Regular cardiac myocyte (primary cell): ENCODE measurements around the gene KRTCAP2. TPM values are rescaled to one million over a fixed set of nuclear protein-coding genes. Genes with fewer than 3 reads are reported as not detected.

ENCODE experiments used
- total RNA-seq: library from RNA; depleted of rRNA; stranded (reverse); fragments of >200 nt; gene quantifications from 2 replicates; pipeline ENCODE4 v1.2.3, GENCODE V29; 2014

The KRTCAP2 gene
- total RNA-seq: 138 TPM in 2 replicates

GRCh38 chr1:155172732-155173477 is at the start of gene KRTCAP2:
TSS of gene KRTCAP2 (minus strand) at chr1:155173304. CDS start at chr1:155173224, 80 bp downstream.

GRCh38 chr1:155208541-155209311 is 35.6 kb upstream of the KRTCAP2 start, which contains the start of gene MTX1:
TSS of gene MTX1 (plus strand) at chr1:155208695. CDS start at chr1:155208805, 110 bp downstream.

GRCh38 chr1:155207806-155208540 is 34.9 kb upstream of the KRTCAP2 start, which contains the start of gene THBS3:
TSS of gene THBS3 (minus strand) at chr1:155207897. CDS start at chr1:155207876, 21 bp downstream.

GRCh38 chr1:155173478-155174323 is 597 bp upstream of the KRTCAP2 start, which contains the start of gene TRIM46:
TSS of gene TRIM46 (plus strand) at chr1:155173849. CDS start at chr1:155173967, 118 bp downstream.

GRCh38 chr1:155139895-155140629 is 33.0 kb downstream of the KRTCAP2 start, which contains the start of gene DPM3:
TSS of gene DPM3 (minus strand) at chr1:155140531. CDS start at chr1:155140240, 291 bp downstream.

GRCh38 chr1:155135415-155136028 is 37.6 kb downstream of the KRTCAP2 start, which contains the start of gene SLC50A1:
TSS of gene SLC50A1 (plus strand) at chr1:155135852. CDS start at chr1:155135912, 60 bp downstream.

GRCh38 chr1:155127105-155127966 is 45.8 kb downstream of the KRTCAP2 start, which contains the start of gene EFNA1:
TSS of gene EFNA1 (plus strand) at chr1:155127876. CDS start at chr1:155127978, 102 bp downstream.

Other genes starting within 250 kb of the KRTCAP2 start
- 6.5 and 13.2 TPM in 2 replicates for gene PMVK, start 236.6 kb downstream of the KRTCAP2 start, total RNA-seq
- 27.6 and 109 TPM in 2 replicates for gene PBXIP1, start 217.2 kb downstream of the KRTCAP2 start, total RNA-seq
- 5.6 and 7.7 TPM in 2 replicates for gene PYGO2, start 211.5 kb downstream of the KRTCAP2 start, total RNA-seq
- 176 and 223 TPM in 2 replicates for gene SHC1, start 202.6 kb downstream of the KRTCAP2 start, total RNA-seq
- gene CKS1B, start 198.6 kb downstream of the KRTCAP2 start, total RNA-seq: 40.9 and 151 TPM in 2 replicates
- gene FLAD1, start 190.0 kb downstream of the KRTCAP2 start, total RNA-seq: 17.8 and 27.4 TPM in 2 replicates
- gene LENEP, start 179.7 kb downstream of the KRTCAP2 start, total RNA-seq: 0.56 TPM in 1 of 2 replicates, not detected in the other
- 12.5 and 16.9 TPM in 2 replicates for gene ZBTB7B, start 170.5 kb downstream of the KRTCAP2 start, total RNA-seq
- not detected in 2 replicates for gene DCST2, start 139.5 kb downstream of the KRTCAP2 start, total RNA-seq
- gene DCST1, start 139.5 kb downstream of the KRTCAP2 start, total RNA-seq: not detected in 2 replicates
- gene ADAM15, start 122.0 kb downstream of the KRTCAP2 start, total RNA-seq: 66.8 and 66.9 TPM in 2 replicates
- 1.9 and 3.7 TPM in 2 replicates for gene EFNA4, start 109.6 kb downstream of the KRTCAP2 start, total RNA-seq
- gene EFNA3, start 94.5 kb downstream of the KRTCAP2 start, total RNA-seq: 0.77 and 3.1 TPM in 2 replicates
- 0.19 and 1.4 TPM in 2 replicates for gene EFNA1, start 45.4 kb downstream of the KRTCAP2 start, total RNA-seq
- gene SLC50A1, start 37.5 kb downstream of the KRTCAP2 start, total RNA-seq: 26.6 and 27.3 TPM in 2 replicates
- gene DPM3, start 32.8 kb downstream of the KRTCAP2 start, total RNA-seq: 27.6 and 28.0 TPM in 2 replicates
- 1.5 and 2.5 TPM in 2 replicates for gene TRIM46, start 545 bp upstream of the KRTCAP2 start, total RNA-seq
- 7.9 and 14.4 TPM in 2 replicates for gene THBS3, start 34.6 kb upstream of the KRTCAP2 start, total RNA-seq
- 44.3 and 57.3 TPM in 2 replicates for gene MTX1, start 35.4 kb upstream of the KRTCAP2 start, total RNA-seq
- 3.4 and 3.5 TPM in 2 replicates for gene ENTREP3, start 82.2 kb upstream of the KRTCAP2 start, total RNA-seq
- gene SCAMP3, start 89.1 kb upstream of the KRTCAP2 start, total RNA-seq: 32.1 and 42.9 TPM in 2 replicates
- 22.0 and 25.7 TPM in 2 replicates for gene CLK2, start 100.2 kb upstream of the KRTCAP2 start, total RNA-seq
- gene HCN3, start 104.2 kb upstream of the KRTCAP2 start, total RNA-seq: 0.19 and 0.85 TPM in 2 replicates
- gene PKLR, start 128.1 kb upstream of the KRTCAP2 start, total RNA-seq: 0.56 TPM in 1 of 2 replicates, not detected in the other
- 110 and 204 TPM in 2 replicates for gene FDPS, start 135.6 kb upstream of the KRTCAP2 start, total RNA-seq
- 11.8 and 16.1 TPM in 2 replicates for gene RUSC1, start 147.6 kb upstream of the KRTCAP2 start, total RNA-seq